ENCODE results near the gene CAPN12.

CAPN12 gene

DNA sequence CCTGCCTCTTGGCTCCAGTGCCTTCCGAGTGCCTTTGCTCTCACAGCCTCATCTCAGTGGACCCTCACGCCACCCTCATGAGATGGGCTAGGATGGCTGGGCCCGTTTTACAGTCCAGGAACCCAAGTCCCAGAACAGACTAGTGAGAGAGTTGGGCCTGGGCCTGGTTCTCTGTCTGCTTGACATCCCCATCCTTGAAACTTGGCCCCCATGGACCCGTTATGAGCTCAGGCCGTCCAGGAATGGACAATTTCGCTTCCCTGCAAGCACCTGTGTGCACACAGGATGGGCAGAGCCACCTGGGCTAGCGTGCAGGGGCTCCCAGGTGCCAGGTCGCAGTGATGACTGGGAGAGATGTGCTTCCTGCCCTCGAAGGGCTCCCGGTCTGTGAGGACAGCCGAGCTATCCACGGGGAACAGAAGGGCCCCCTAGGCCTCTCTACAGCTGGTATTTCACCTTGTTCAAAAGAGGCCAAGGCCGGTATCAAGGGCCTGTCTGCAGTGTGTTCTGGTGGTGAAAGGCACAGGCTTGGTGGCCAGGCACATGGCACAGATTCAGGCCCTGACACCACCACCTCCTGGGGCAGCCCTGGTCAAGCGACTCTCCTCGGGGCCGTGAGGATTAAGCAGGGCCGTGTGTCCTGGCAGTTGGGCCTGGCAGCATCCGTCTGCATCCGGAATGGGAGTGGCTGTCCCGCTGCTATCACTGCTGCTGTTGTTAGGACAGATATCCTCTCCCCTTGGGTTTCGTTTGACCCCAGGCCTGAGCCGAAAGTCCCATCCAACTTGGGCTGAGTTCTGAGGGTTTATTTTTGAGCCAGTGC, 38.9 kb downstream of the CAPN12 start:
- TF ChIP-seq POLR2AphosphoS5 (IDR thresholded peaks at IDR 0.05; ENCODE audit: low read depth) (no peak), GABPA (IDR thresholded peaks at IDR 0.05; ENCODE audit: low read depth) (no peak), SPI1 (IDR thresholded peaks at IDR 0.05; ENCODE audit: borderline replicate concordance, low read depth) (no peak)
- TF ChIP-seq, protein P1, sequence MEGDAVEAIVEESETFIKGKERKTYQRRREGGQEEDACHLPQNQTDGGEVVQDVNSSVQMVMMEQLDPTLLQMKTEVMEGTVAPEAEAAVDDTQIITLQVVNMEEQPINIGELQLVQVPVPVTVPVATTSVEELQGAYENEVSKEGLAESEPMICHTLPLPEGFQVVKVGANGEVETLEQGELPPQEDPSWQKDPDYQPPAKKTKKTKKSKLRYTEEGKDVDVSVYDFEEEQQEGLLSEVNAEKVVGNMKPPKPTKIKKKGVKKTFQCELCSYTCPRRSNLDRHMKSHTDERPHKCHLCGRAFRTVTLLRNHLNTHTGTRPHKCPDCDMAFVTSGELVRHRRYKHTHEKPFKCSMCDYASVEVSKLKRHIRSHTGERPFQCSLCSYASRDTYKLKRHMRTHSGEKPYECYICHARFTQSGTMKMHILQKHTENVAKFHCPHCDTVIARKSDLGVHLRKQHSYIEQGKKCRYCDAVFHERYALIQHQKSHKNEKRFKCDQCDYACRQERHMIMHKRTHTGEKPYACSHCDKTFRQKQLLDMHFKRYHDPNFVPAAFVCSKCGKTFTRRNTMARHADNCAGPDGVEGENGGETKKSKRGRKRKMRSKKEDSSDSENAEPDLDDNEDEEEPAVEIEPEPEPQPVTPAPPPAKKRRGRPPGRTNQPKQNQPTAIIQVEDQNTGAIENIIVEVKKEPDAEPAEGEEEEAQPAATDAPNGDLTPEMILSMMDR (IDR thresholded peaks at IDR 0.05; ENCODE audit: insufficient read depth, low read length), result no peak
- TF ChIP-seq, protein P2, sequence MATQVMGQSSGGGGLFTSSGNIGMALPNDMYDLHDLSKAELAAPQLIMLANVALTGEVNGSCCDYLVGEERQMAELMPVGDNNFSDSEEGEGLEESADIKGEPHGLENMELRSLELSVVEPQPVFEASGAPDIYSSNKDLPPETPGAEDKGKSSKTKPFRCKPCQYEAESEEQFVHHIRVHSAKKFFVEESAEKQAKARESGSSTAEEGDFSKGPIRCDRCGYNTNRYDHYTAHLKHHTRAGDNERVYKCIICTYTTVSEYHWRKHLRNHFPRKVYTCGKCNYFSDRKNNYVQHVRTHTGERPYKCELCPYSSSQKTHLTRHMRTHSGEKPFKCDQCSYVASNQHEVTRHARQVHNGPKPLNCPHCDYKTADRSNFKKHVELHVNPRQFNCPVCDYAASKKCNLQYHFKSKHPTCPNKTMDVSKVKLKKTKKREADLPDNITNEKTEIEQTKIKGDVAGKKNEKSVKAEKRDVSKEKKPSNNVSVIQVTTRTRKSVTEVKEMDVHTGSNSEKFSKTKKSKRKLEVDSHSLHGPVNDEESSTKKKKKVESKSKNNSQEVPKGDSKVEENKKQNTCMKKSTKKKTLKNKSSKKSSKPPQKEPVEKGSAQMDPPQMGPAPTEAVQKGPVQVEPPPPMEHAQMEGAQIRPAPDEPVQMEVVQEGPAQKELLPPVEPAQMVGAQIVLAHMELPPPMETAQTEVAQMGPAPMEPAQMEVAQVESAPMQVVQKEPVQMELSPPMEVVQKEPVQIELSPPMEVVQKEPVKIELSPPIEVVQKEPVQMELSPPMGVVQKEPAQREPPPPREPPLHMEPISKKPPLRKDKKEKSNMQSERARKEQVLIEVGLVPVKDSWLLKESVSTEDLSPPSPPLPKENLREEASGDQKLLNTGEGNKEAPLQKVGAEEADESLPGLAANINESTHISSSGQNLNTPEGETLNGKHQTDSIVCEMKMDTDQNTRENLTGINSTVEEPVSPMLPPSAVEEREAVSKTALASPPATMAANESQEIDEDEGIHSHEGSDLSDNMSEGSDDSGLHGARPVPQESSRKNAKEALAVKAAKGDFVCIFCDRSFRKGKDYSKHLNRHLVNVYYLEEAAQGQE (IDR thresholded peaks at IDR 0.05; ENCODE audit: insufficient replicate concordance, low read depth), result no peak
- no peak overlapping the region for H3K4me3 ChIP-seq (replicated peaks; ENCODE audit: insufficient read depth, low read length)
- H3K27me3 ChIP-seq (ENCODE audit: insufficient read depth, poor library complexity, severe bottlenecking), result no peaks in the 10 kb centered on the region
- H3K27ac ChIP-seq (replicated peaks), result no peak overlapping the region
- DNase-seq (ENCODE audit: low read depth in 1 of 2, low spot score in 1 of 2), result no peak

DNA sequence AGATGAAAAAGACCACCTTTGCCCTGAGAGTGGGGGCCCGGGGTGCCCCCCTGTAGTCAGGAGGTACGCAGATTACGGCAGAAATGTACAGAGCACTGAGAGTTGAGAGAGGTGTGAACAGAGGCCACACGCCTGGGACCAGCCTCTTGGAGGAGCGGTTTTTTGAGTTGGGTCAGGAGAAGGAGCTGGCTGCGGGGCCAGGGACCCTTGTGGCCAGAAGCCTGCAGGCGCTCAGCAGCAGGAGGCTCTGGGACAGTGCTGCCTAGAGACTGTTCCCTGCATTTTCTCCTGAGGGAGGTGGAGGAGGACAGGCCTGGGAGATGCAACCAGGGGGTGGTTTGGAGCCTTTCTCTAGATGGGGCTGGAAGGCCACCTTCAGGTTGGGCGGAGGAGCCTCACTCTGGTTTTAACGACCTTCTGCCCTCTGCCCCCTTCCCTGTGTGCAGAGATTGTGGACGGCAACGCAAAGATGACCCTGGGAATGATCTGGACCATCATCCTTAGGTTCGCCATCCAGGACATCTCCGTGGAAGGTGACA, 39.7 kb downstream of the CAPN12 start:
- no peak overlapping the region for H3K27ac ChIP-seq (replicated peaks)
- DNase-seq (ENCODE audit: low read depth in 1 of 2, low spot score in 1 of 2), result no peak
- TF ChIP-seq POLR2AphosphoS5 (IDR thresholded peaks at IDR 0.05; ENCODE audit: low read depth) (no peak), SPI1 (IDR thresholded peaks at IDR 0.05; ENCODE audit: borderline replicate concordance, low read depth) (no peak), GABPA (IDR thresholded peaks at IDR 0.05; ENCODE audit: low read depth) (no peak)
- TF ChIP-seq, protein P2 (IDR thresholded peaks at IDR 0.05; ENCODE audit: insufficient replicate concordance, low read depth), result no peak
- TF ChIP-seq, protein P1 (IDR thresholded peaks at IDR 0.05; ENCODE audit: insufficient read depth, low read length), result no peak
- H3K27me3 ChIP-seq (ENCODE audit: insufficient read depth, poor library complexity, severe bottlenecking), result no peaks in the 10 kb centered on the region
- H3K4me3 ChIP-seq (replicated peaks; ENCODE audit: insufficient read depth, low read length), result no peak overlapping the region

DNA sequence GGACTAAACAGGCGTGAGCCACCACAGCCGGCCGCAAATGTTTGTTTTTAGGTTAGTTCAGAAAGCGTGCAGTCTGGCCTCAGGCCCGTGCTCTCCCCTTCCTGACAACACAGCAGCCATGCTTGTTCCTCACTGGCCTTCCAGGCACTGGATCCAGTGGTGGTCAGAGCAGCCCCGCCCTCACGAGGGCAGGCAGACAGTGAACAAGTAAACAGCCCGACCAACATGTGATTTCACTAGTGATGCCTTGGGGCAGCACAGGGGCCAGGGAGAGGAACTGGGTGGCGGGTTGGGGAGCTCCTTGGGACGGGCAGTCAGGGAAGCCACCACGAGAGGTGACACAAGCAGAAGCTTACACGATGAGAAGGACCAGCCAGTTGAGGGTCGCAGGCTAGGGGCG, 40.8 kb downstream of the CAPN12 start:
- no peak overlapping the region for H3K4me3 ChIP-seq (replicated peaks; ENCODE audit: insufficient read depth, low read length)
- DNase-seq (ENCODE audit: low read depth in 1 of 2, low spot score in 1 of 2), result no peak
- TF ChIP-seq POLR2AphosphoS5 (IDR thresholded peaks at IDR 0.05; ENCODE audit: low read depth) (no peak), GABPA (IDR thresholded peaks at IDR 0.05; ENCODE audit: low read depth) (no peak), SPI1 (IDR thresholded peaks at IDR 0.05; ENCODE audit: borderline replicate concordance, low read depth) (no peak)
- TF ChIP-seq, protein P2 (IDR thresholded peaks at IDR 0.05; ENCODE audit: insufficient replicate concordance, low read depth), result no peak
- TF ChIP-seq, protein P1 (IDR thresholded peaks at IDR 0.05; ENCODE audit: insufficient read depth, low read length), result no peak
- no peak overlapping the region for H3K27ac ChIP-seq (replicated peaks)
- no peaks in the 10 kb centered on the region for H3K27me3 ChIP-seq (ENCODE audit: insufficient read depth, poor library complexity, severe bottlenecking)

Measured in HL-60 (cell line).